NCI-H446 (cell line): ENCODE data around the gene PTPN12.
"Not testable (repeated sequence)": the region's sequence is repeated elsewhere in the genome, so short reads cannot be mapped to it uniquely, and the experiment has no call there.

Source experiments
- DNase-seq, 2 experiments: peaks; one replicate each; lab custom pipeline; 2025; lab: John Stamatoyannopoulos, UW

PTPN12 gene

GRCh38 chr7:77537136-77537777, at the start of gene PTPN12:
Gene PTPN12 (plus strand): TSS chr7:77537295. CDS start chr7:77537547, 252 bp downstream.
- peak in 1 of 2 experiments; percentile 58 for DNase-seq

- DNase-seq, result no peak
Observed at GRCh38 chr7:77488986-77489385, 48.1 kb upstream of the PTPN12 start.

GRCh38 chr7:77497079-77497478, 40.0 kb upstream of the PTPN12 start:
- DNase-seq, result no peak

- DNase-seq, result no peak
Observed at GRCh38 chr7:77498659-77499379, 38.3 kb upstream of the PTPN12 start.

- no peak for DNase-seq
Observed at GRCh38 chr7:77501192-77501515, 35.9 kb upstream of the PTPN12 start.

- DNase-seq, result no peak
Observed at GRCh38 chr7:77504951-77505350, 32.1 kb upstream of the PTPN12 start.

- no peak for DNase-seq
Observed at GRCh38 chr7:77506899-77507298, 30.2 kb upstream of the PTPN12 start.

- DNase-seq, result not testable (repeated sequence)
Observed at GRCh38 chr7:77513002-77513670, 24.0 kb upstream of the PTPN12 start.

- no peak for DNase-seq
Observed at GRCh38 chr7:77516085-77516484, 21.0 kb upstream of the PTPN12 start.

GRCh38 chr7:77520261-77520660, 16.8 kb upstream of the PTPN12 start:
- DNase-seq, result no peak

- DNase-seq, result not testable (repeated sequence)
Observed at GRCh38 chr7:77521537-77521936, 15.6 kb upstream of the PTPN12 start.

- DNase-seq, result no peak
Observed at GRCh38 chr7:77524731-77525130, 12.4 kb upstream of the PTPN12 start.

- DNase-seq, result no peak
Observed at GRCh38 chr7:77525231-77525630, 11.9 kb upstream of the PTPN12 start.

GRCh38 chr7:77528368-77528767, 8.7 kb upstream of the PTPN12 start:
- no peak for DNase-seq

- no peak for DNase-seq
Observed at GRCh38 chr7:77529279-77529678, 7.8 kb upstream of the PTPN12 start.

- no peak for DNase-seq
Observed at GRCh38 chr7:77531038-77531437, 6.1 kb upstream of the PTPN12 start.

- no peak for DNase-seq
Observed at GRCh38 chr7:77532247-77532646, 4.8 kb upstream of the PTPN12 start.

- not testable (repeated sequence) for DNase-seq
Observed at GRCh38 chr7:77532732-77533131, 4.4 kb upstream of the PTPN12 start.

- DNase-seq, result not testable (repeated sequence)
Observed at GRCh38 chr7:77534046-77534445, 3.0 kb upstream of the PTPN12 start.

- no peak for DNase-seq
Observed at GRCh38 chr7:77536017-77536412, 1.1 kb upstream of the PTPN12 start.

- DNase-seq, result peak; percentile 76 to 88
Observed at GRCh38 chr7:77536413-77537135, 521 bp upstream of the PTPN12 start.

GRCh38 chr7:77537778-77538280, 734 bp downstream of the PTPN12 start:
- DNase-seq, result no peak
